ENCODE measurements around the gene UBE2J2. TPM values are rescaled to one million over a fixed set of nuclear protein-coding genes. Genes with fewer than 3 reads are reported as not detected.

UBE2J2 gene
- total RNA-seq, 4 donors from 2014 or later = 31.3 to 42.3 (median 38.3) TPM

DNA sequence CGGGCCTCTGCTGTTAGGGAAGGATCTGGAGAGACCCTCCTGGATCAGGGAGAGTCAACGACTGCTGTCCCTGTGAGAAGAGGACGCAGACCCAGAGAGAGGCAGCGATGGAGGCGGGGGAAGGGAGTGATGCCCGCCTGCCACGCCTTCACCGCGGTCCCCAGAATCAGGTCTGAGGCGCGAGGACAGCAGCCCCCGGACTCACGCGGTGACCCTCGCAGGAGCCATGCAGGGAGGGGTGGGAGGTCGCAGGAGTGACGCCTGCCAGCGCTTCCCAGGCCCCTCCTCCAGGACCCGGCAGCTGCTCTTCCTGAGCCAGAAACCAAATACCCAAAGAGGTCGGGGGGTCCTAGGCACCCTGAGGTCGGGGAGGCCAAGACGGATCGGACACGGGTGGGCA is 53.5 kb downstream of the UBE2J2 start:
- in situ Hi-C loops (cut with MboI; ENCODE audit: low sequenced_read_pairs in 4 of 4) (no loop called here), intact Hi-C loops (cut with DNase I; ENCODE audit: low total_unique reads) (no loop called here)
- H3K27me3 ChIP-seq = no peaks in the 10 kb centered on the region
- no peak for ATAC-seq
- TF ChIP-seq, protein P1, sequence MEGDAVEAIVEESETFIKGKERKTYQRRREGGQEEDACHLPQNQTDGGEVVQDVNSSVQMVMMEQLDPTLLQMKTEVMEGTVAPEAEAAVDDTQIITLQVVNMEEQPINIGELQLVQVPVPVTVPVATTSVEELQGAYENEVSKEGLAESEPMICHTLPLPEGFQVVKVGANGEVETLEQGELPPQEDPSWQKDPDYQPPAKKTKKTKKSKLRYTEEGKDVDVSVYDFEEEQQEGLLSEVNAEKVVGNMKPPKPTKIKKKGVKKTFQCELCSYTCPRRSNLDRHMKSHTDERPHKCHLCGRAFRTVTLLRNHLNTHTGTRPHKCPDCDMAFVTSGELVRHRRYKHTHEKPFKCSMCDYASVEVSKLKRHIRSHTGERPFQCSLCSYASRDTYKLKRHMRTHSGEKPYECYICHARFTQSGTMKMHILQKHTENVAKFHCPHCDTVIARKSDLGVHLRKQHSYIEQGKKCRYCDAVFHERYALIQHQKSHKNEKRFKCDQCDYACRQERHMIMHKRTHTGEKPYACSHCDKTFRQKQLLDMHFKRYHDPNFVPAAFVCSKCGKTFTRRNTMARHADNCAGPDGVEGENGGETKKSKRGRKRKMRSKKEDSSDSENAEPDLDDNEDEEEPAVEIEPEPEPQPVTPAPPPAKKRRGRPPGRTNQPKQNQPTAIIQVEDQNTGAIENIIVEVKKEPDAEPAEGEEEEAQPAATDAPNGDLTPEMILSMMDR (IDR thresholded peaks at IDR 0.05 in 4 of 5, conservative IDR thresholded peaks at IDR 0.05 in 1 of 5) = no peak
- TF ChIP-seq POLR2A (IDR thresholded peaks at IDR 0.05) = no peak
- no peaks in the 10 kb centered on the region for H3K9me3 ChIP-seq
- H3K27ac ChIP-seq = peak overlapping the region in 1 of 4 donors; percentile 55
- no peak for DNase-seq
- H3K4me1 ChIP-seq = peaks cover 0 to 1% of the 10 kb centered on the region in 2 donors
- H3K4me3 ChIP-seq = no peak overlapping the region
- peaks cover 0 to 72% of the 10 kb centered on the region in 2 donors for H3K36me3 ChIP-seq

DNA sequence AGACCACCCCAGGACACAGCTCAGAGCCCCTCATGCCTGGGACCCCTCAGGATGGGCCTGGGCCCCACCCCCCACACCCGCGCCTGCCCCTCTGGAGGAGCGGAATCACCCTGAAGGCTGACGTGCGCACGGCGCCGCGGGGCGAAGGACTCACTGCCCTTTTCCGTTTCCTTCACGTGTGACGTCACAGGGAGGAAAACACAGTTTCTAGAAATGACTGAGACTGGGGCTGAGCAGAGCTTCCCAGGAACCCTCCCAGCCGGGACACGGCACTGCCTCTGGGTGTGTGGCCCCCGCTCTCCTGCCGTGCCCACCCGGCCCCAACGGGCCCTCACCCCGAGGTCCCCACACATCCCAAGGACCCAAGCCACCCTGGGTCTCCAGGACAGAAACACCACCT is 54.3 kb downstream of the UBE2J2 start:
- no peak for ATAC-seq
- Histone ChIP-seq H3K27ac (peak overlapping the region in 1 of 4 donors; percentile 55), H3K36me3 (peaks cover 0 to 68% of the 10 kb centered on the region in 2 donors), H3K4me1 (peaks cover 0 to 4% of the 10 kb centered on the region in 2 donors), H3K4me3 (no peak overlapping the region), H3K9me3 (no peaks in the 10 kb centered on the region), H3K27me3 (no peaks in the 10 kb centered on the region)
- in situ Hi-C loops (cut with MboI; ENCODE audit: low sequenced_read_pairs in 4 of 4) = no loop called here
- TF ChIP-seq POLR2A (IDR thresholded peaks at IDR 0.05) = no peak
- TF ChIP-seq, protein P1 (IDR thresholded peaks at IDR 0.05 in 4 of 5, conservative IDR thresholded peaks at IDR 0.05 in 1 of 5) = no peak
- intact Hi-C loops (cut with DNase I; ENCODE audit: low total_unique reads) = no loop called here
- no peak for DNase-seq

DNA sequence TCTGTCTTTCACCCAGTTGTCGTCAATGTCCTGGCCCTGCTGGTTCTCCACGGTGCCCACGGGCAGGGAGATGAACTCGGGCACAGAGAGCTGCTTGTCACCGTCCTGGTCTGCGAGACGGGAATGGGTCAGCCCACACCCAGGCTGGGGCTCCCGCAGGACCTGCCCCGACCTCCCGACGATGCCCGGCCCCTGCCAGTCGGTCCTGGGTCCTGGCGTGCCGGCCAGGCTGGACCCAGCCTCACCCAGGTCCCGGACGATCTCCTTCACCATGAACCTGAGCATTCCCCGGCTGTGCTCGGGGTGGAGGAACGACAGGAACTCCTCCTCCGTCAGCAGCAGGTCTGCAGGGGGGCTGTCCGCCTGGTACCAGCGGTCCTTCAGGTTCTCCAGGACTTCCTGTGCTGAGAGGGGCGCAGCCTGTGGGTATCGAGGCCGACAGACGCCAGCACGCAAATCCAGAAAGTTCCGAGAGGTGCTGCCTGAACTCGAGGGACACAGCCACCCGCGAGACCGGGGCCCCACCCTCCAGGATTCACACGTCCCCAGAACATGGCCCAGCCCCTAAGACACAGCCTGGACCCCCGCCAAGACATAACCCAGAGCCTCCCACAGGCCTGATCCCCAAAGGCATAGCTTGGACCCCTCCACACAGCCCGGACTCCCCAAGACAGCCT is 55.0 kb downstream of the UBE2J2 start:
- peak overlapping the region in 1 of 4 donors; percentile 55 for H3K27ac ChIP-seq
- ATAC-seq (no peak), DNase-seq (no peak)
- TF ChIP-seq POLR2A (IDR thresholded peaks at IDR 0.05) = no peak
- TF ChIP-seq, protein P1 (IDR thresholded peaks at IDR 0.05 in 4 of 5, conservative IDR thresholded peaks at IDR 0.05 in 1 of 5) = no peak
- intact Hi-C loops (cut with DNase I; ENCODE audit: low total_unique reads) = no loop called here
- H3K4me3 ChIP-seq = no peak overlapping the region
- in situ Hi-C loops (cut with MboI; ENCODE audit: low sequenced_read_pairs in 4 of 4) = no loop called here
- peaks cover 0 to 4% of the 10 kb centered on the region in 2 donors for H3K4me1 ChIP-seq
- no peaks in the 10 kb centered on the region for H3K9me3 ChIP-seq
- H3K27me3 ChIP-seq = no peaks in the 10 kb centered on the region
- H3K36me3 ChIP-seq = peaks cover 0 to 67% of the 10 kb centered on the region in 2 donors

DNA sequence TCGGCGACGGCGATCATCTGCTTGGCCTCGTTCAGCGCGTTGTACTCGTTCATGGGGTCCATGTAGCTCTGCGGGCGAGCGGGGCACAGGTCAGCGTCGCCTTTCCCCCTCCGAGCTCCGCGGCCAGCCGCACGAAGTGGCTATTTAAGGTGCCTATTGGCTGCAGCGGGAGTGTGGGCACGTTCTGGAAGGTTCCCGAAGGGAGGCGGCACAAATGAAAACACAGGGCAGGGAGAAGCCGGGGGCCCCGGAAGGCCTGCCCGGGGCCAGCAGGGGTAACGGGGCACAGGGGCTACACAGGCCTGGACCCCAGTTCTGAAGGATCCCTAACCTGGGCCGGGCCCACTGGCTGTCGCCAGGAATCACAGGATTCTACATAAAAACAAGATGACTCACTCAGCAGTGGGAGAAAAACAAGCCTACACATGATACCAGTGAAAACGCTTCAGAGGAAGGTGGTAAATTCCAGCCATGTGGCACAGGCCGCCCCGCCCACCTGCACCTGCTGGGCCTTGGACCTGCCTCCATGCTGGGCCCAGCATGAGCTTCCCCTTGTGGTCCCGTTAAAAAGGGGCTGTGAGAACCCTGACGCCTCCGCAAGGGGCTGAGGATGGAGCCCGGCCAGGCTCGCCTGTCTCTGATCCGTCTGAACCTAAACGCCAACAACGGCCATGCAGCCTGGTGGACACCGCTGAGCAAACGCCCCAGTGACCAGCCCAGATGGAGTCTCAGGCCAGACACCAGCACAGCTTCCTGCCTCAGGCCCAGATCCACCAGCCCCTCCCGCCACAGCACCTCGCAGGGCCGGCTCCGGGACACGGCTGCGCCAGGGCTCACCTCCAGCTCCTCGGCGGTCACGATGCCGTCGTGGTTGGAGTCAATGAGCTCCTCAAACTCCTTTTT is 55.8 kb downstream of the UBE2J2 start:
- in situ Hi-C loops (cut with MboI; ENCODE audit: low sequenced_read_pairs in 4 of 4) = no loop called here
- ATAC-seq = no peak

More for the DNA sequence above, 55.8 kb downstream of the UBE2J2 start:
- no peaks in the 10 kb centered on the region for H3K9me3 ChIP-seq
- peak overlapping the region in 2 of 4 donors; percentile 9 to 55 for H3K27ac ChIP-seq
- H3K27me3 ChIP-seq = no peaks in the 10 kb centered on the region
- no peak overlapping the region for H3K4me3 ChIP-seq
- intact Hi-C loops (cut with DNase I; ENCODE audit: low total_unique reads) = no loop called here
- peaks cover 0 to 4% of the 10 kb centered on the region in 2 donors for H3K4me1 ChIP-seq
- no peak for DNase-seq
- TF ChIP-seq, protein P1 (IDR thresholded peaks at IDR 0.05 in 4 of 5, conservative IDR thresholded peaks at IDR 0.05 in 1 of 5) = no peak
- TF ChIP-seq POLR2A (IDR thresholded peaks at IDR 0.05) = no peak
- H3K36me3 ChIP-seq = peaks cover 0 to 60% of the 10 kb centered on the region in 2 donors

Data from gastrocnemius medialis (tissue), 4 donors.